GM21786 (cell line): ENCODE data around the gene NMD3.
"Not testable (repeated sequence)": the region's sequence is repeated elsewhere in the genome, so short reads cannot be mapped to it uniquely, and the experiment has no call there.

Source experiments
- ATAC-seq: cut with Tn5 transposase; IDR thresholded peaks from one replicate; pipeline ENCODE4 v1.9.1; 2021; ENCODE audit not compliant: unreplicated experiment

NMD3 gene

GRCh38 chr3:161275919-161276318 is 54.8 kb downstream of the NMD3 start:
- no peak for ATAC-seq

GRCh38 chr3:161282387-161282786 is 61.3 kb downstream of the NMD3 start:
- not testable (repeated sequence) for ATAC-seq

- ATAC-seq = no peak
These were observed 63.9 kb downstream of the NMD3 start for GRCh38 chr3:161284989-161285388.

- ATAC-seq = no peak
These were observed 68.1 kb downstream of the NMD3 start for GRCh38 chr3:161289174-161289573.

GRCh38 chr3:161291191-161291901 is 70.2 kb downstream of the NMD3 start:
- ATAC-seq = no peak

- no peak for ATAC-seq
These were observed 72.3 kb downstream of the NMD3 start for GRCh38 chr3:161293381-161293780.

- no peak for ATAC-seq
These were observed 74.2 kb downstream of the NMD3 start for GRCh38 chr3:161295325-161295724.

GRCh38 chr3:161296814-161297213 is 75.7 kb downstream of the NMD3 start:
- ATAC-seq = no peak
